WTC11 (cell line): Measurements from ENCODE around the gene TMEM52. TPM values are rescaled to one million over a fixed set of nuclear protein-coding genes. Genes with fewer than 3 reads are reported as not detected.

Source experiments
- ATAC-seq: fragments of 200-7000 bp; cut with Tn5 transposase; 2 replicates; pipeline ENCODE4 v1.10.0; 2021; ENCODE audit warnings: mild to moderate bottlenecking, moderate library complexity
- CTCF ChIA-PET: fragments of 300-600 bp; sonication (Branson Sonifier 250); formaldehyde crosslinking; loops from one replicate; lab custom pipeline; 2021; ENCODE audit warnings: antibody characterized with exemption; lab: Charles Lee
- POLR2A ChIA-PET: fragments of 350-600 bp; sonication (Branson Sonifier 250); formaldehyde crosslinking; loops from one replicate; lab custom pipeline; 2021; ENCODE audit warnings: antibody characterized with exemption; lab: Charles Lee
- DNase-seq: peaks from one replicate; pipeline ENCODE4 v3.0.0; 2021; ENCODE audit warnings: low spot score
- H3K27ac Mint-ChIP-seq: 2 replicates; pipeline ENCODE4 v1.8.0; 2021; ENCODE audit warnings: mixed read lengths
- H3K27me3 Mint-ChIP-seq: 2 replicates; pipeline ENCODE4 v1.8.0; 2021; ENCODE audit warnings: low read depth, mild to moderate bottlenecking, moderate library complexity, mixed read lengths
- H3K36me3 Mint-ChIP-seq: 2 replicates; pipeline ENCODE4 v1.8.0; 2021; ENCODE audit warnings: mixed read lengths
- H3K4me1 Mint-ChIP-seq: 2 replicates; pipeline ENCODE4 v1.8.0; 2022; ENCODE audit warnings: mixed read lengths
- H3K4me3 Mint-ChIP-seq: 2 replicates; pipeline ENCODE4 v1.8.0; 2021; ENCODE audit warnings: mild to moderate bottlenecking, moderate library complexity, mixed read lengths
- H3K9me3 Mint-ChIP-seq: 2 replicates; pipeline ENCODE4 v1.8.0; 2021; ENCODE audit warnings: mixed read lengths
- CREM ChIP-seq: sonication (generic); formaldehyde crosslinking; IDR thresholded peaks from 2 replicates; pipeline ENCODE4 v1.8.1; 2022; ENCODE audit warnings: mild to moderate bottlenecking, missing genetic modification reagents, moderate library complexity
- FOXP1 ChIP-seq: sonication (generic); formaldehyde crosslinking; IDR thresholded peaks from 2 replicates; pipeline ENCODE4 v1.8.0; 2022; ENCODE audit warnings: missing genetic modification reagents, mild to moderate bottlenecking, moderate library complexity, borderline replicate concordance
- total RNA-seq: library from RNA; stranded (reverse); gene quantifications from 3 replicates; pipeline ENCODE4 v1.2.3, GENCODE V29; 2021
- TF ChIP-seq, protein P1 (sequence below): sonication (generic); formaldehyde crosslinking; IDR thresholded peaks from 2 replicates; pipeline ENCODE4 v1.8.1; 2023; ENCODE audit warnings: mild to moderate bottlenecking, moderate library complexity, missing genetic modification reagents
- TF ChIP-seq, protein P2 (sequence below): fragments of 250-450 bp; sonication (Bioruptor Pico); IDR thresholded peaks from 2 replicates; pipeline ENCODE4 v2.1.2; 2022; ENCODE audit warnings: mild to moderate bottlenecking, moderate library complexity
- TF ChIP-seq, protein P3 (sequence below): sonication (generic); formaldehyde crosslinking; IDR thresholded peaks from 2 replicates; pipeline ENCODE4 v1.8.1; 2022; ENCODE audit warnings: mild to moderate bottlenecking, missing genetic modification reagents, moderate library complexity, borderline replicate concordance
- TF ChIP-seq, protein P4 (sequence below): sonication (generic); formaldehyde crosslinking; IDR thresholded peaks from 2 replicates; pipeline ENCODE4 v1.8.0; 2023; ENCODE audit warnings: missing genetic modification reagents
- TF ChIP-seq, protein P5 (sequence below): fragments of 250-450 bp; sonication (Bioruptor Pico); IDR thresholded peaks from 2 replicates; pipeline ENCODE4 v1.9.0; 2021; ENCODE audit warnings: mild to moderate bottlenecking
- TF ChIP-seq, protein P6 (sequence below): fragments of 250-450 bp; sonication (Bioruptor Pico); IDR thresholded peaks from 2 replicates; pipeline ENCODE4 v1.9.0; 2021; ENCODE audit warnings: mild to moderate bottlenecking, borderline replicate concordance

The TMEM52 gene
- total RNA-seq, 1 experiment from 2014 or later: 21.9 TPM

DNA sequence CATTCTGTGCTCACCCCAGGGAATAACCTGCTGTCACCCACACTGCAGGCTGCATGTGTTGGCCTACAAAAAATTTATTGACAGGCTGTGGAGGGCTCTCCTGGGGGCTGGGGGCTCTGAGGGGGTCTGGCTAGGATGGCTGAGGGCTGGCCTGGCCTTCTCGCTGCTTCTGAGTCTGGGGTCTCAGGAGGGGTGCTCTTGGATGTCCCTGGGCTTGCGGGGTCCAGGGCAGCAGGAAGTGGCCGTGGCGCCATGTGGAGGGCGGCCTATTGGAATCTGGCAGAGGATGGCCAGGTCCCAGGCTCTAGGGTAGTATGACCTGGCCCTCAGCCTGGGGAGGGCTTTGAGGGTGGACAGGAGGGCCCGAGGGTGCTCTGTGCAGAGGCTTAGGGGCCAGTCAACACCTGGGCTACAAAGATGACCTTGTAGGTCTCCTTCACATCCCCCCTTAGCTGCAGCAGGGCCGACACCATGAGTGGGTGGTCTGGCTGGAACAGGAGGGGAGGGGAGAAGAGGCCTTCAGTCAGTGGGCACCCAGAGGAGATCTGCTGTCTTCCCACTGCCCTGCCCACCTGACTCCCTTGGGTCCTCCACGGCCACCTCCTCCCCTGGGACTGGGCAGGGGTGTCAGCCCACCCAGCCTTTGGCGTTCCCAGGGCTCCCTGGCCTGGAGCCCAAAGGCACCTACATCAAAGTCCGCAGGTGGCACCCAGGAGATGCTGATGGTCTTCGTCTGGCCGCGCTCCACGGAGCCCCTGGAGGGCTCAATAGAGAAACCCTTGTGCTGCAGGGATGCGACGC, 3.0 kb upstream of the TMEM52 start:
- no peak overlapping the region for H3K27ac Mint-ChIP-seq
- ChIA-PET POLR2A (no interaction called here), CTCF (interaction anchor here (1.8 to 3.4 kb wide), 3 partner anchors 22 to 218 kb away, joined by 6 to 23 read pairs (median 7); no protein-coding TSS in a partner anchor)
- no peaks in the 10 kb centered on the region for H3K27me3 Mint-ChIP-seq
- ATAC-seq (no peak), DNase-seq (no peak)
- H3K9me3 Mint-ChIP-seq: peaks cover 4% of the 10 kb centered on the region
- TF ChIP-seq, protein P1, sequence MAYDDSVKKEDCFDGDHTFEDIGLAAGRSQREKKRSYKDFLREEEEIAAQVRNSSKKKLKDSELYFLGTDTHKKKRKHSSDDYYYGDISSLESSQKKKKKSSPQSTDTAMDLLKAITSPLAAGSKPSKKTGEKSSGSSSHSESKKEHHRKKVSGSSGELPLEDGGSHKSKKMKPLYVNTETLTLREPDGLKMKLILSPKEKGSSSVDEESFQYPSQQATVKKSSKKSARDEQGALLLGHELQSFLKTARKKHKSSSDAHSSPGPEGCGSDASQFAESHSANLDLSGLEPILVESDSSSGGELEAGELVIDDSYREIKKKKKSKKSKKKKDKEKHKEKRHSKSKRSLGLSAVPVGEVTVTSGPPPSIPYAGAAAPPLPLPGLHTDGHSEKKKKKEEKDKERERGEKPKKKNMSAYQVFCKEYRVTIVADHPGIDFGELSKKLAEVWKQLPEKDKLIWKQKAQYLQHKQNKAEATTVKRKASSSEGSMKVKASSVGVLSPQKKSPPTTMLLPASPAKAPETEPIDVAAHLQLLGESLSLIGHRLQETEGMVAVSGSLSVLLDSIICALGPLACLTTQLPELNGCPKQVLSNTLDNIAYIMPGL (CRISPR knock-in tag): no peak
- TF ChIP-seq, protein P2, sequence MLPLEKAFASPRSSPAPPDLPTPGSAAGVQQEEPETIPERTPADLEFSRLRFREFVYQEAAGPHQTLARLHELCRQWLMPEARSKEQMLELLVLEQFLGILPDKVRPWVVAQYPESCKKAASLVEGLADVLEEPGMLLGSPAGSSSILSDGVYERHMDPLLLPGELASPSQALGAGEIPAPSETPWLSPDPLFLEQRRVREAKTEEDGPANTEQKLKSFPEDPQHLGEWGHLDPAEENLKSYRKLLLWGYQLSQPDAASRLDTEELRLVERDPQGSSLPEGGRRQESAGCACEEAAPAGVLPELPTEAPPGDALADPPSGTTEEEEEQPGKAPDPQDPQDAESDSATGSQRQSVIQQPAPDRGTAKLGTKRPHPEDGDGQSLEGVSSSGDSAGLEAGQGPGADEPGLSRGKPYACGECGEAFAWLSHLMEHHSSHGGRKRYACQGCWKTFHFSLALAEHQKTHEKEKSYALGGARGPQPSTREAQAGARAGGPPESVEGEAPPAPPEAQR (CRISPR knock-in tag): no peak
- no peak for TF ChIP-seq CREM (CRISPR knock-in tag)
- TF ChIP-seq, protein P3, sequence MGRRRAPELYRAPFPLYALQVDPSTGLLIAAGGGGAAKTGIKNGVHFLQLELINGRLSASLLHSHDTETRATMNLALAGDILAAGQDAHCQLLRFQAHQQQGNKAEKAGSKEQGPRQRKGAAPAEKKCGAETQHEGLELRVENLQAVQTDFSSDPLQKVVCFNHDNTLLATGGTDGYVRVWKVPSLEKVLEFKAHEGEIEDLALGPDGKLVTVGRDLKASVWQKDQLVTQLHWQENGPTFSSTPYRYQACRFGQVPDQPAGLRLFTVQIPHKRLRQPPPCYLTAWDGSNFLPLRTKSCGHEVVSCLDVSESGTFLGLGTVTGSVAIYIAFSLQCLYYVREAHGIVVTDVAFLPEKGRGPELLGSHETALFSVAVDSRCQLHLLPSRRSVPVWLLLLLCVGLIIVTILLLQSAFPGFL (CRISPR knock-in tag): no peak
- no peak for TF ChIP-seq FOXP1 (CRISPR knock-in tag)
- TF ChIP-seq, protein P4, sequence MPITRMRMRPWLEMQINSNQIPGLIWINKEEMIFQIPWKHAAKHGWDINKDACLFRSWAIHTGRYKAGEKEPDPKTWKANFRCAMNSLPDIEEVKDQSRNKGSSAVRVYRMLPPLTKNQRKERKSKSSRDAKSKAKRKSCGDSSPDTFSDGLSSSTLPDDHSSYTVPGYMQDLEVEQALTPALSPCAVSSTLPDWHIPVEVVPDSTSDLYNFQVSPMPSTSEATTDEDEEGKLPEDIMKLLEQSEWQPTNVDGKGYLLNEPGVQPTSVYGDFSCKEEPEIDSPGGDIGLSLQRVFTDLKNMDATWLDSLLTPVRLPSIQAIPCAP (CRISPR knock-in tag): no peak
- TF ChIP-seq, protein P5, sequence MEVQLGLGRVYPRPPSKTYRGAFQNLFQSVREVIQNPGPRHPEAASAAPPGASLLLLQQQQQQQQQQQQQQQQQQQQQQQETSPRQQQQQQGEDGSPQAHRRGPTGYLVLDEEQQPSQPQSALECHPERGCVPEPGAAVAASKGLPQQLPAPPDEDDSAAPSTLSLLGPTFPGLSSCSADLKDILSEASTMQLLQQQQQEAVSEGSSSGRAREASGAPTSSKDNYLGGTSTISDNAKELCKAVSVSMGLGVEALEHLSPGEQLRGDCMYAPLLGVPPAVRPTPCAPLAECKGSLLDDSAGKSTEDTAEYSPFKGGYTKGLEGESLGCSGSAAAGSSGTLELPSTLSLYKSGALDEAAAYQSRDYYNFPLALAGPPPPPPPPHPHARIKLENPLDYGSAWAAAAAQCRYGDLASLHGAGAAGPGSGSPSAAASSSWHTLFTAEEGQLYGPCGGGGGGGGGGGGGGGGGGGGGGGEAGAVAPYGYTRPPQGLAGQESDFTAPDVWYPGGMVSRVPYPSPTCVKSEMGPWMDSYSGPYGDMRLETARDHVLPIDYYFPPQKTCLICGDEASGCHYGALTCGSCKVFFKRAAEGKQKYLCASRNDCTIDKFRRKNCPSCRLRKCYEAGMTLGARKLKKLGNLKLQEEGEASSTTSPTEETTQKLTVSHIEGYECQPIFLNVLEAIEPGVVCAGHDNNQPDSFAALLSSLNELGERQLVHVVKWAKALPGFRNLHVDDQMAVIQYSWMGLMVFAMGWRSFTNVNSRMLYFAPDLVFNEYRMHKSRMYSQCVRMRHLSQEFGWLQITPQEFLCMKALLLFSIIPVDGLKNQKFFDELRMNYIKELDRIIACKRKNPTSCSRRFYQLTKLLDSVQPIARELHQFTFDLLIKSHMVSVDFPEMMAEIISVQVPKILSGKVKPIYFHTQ: no peak
- H3K4me1 Mint-ChIP-seq: peaks cover 7% of the 10 kb centered on the region; the same call in 1 of the 2 replicates
- no peak overlapping the region for H3K4me3 Mint-ChIP-seq
- no peaks in the 10 kb centered on the region for H3K36me3 Mint-ChIP-seq

DNA sequence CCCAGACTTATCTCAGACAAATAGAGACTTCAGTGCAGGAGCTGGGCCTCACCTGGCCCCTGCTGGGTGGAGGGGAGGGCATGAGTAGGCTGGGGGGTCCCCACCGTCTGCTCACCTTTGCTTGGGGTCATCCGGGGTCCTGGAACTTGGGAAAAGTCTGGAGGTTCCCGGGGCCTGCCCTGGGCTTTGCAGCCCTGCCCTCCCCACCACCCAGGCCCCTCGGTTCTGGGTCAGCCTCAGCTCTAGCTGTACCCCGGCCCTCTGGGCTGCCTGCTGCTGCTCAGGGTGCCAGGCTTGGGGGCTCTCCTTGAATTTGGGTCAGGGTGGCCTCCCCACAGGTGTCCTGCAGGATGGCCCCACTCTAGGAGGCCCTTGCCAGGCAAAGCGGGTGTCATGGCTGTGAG, 2.4 kb upstream of the TMEM52 start:
- ATAC-seq (no peak), DNase-seq (no peak)
- TF ChIP-seq, protein P6, sequence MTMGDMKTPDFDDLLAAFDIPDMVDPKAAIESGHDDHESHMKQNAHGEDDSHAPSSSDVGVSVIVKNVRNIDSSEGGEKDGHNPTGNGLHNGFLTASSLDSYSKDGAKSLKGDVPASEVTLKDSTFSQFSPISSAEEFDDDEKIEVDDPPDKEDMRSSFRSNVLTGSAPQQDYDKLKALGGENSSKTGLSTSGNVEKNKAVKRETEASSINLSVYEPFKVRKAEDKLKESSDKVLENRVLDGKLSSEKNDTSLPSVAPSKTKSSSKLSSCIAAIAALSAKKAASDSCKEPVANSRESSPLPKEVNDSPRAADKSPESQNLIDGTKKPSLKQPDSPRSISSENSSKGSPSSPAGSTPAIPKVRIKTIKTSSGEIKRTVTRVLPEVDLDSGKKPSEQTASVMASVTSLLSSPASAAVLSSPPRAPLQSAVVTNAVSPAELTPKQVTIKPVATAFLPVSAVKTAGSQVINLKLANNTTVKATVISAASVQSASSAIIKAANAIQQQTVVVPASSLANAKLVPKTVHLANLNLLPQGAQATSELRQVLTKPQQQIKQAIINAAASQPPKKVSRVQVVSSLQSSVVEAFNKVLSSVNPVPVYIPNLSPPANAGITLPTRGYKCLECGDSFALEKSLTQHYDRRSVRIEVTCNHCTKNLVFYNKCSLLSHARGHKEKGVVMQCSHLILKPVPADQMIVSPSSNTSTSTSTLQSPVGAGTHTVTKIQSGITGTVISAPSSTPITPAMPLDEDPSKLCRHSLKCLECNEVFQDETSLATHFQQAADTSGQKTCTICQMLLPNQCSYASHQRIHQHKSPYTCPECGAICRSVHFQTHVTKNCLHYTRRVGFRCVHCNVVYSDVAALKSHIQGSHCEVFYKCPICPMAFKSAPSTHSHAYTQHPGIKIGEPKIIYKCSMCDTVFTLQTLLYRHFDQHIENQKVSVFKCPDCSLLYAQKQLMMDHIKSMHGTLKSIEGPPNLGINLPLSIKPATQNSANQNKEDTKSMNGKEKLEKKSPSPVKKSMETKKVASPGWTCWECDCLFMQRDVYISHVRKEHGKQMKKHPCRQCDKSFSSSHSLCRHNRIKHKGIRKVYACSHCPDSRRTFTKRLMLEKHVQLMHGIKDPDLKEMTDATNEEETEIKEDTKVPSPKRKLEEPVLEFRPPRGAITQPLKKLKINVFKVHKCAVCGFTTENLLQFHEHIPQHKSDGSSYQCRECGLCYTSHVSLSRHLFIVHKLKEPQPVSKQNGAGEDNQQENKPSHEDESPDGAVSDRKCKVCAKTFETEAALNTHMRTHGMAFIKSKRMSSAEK (CRISPR knock-in tag): no peak
- Mint-ChIP-seq H3K27ac (no peak overlapping the region), H3K4me3 (no peak overlapping the region), H3K9me3 (peaks cover 4% of the 10 kb centered on the region), H3K27me3 (no peaks in the 10 kb centered on the region), H3K36me3 (no peaks in the 10 kb centered on the region), H3K4me1 (peaks cover 7% of the 10 kb centered on the region; the same call in 1 of the 2 replicates)
- ChIA-PET CTCF (interaction anchor here (1.8 to 2.6 kb wide), 2 partner anchors 13 to 23 kb away, joined by 6 to 19 read pairs; no protein-coding TSS in a partner anchor), POLR2A (interaction anchor here (1.0 kb wide), 1 partner anchor 127 kb away, joined by 7 read pairs; no protein-coding TSS in a partner anchor)
